HepG2 (cell line): ENCODE measurements around the gene FLT3LG. TPM values are rescaled to one million over a fixed set of nuclear protein-coding genes. Genes with fewer than 3 reads are reported as not detected.

ENCODE experiments used
- ELF4 ChIP-seq: sonication (generic); formaldehyde crosslinking; IDR thresholded peaks from 2 replicates; pipeline ENCODE4 v1.5.0; 2020; ENCODE audit warnings: missing genetic modification reagents, mild to moderate bottlenecking, moderate library complexity, borderline replicate concordance
- ISX ChIP-seq: sonication (generic); formaldehyde crosslinking; conservative IDR thresholded peaks from 2 replicates; pipeline ENCODE4 v1.5.0; 2020; ENCODE audit warnings: missing genetic modification reagents
- NR3C1 ChIP-seq: sonication (generic); formaldehyde crosslinking; IDR thresholded peaks from 2 replicates; pipeline ENCODE4 v1.4.0; 2020; ENCODE audit warnings: missing genetic modification reagents
- PTBP1 ChIP-seq: fragments of 200-400 bp; formaldehyde crosslinking; IDR thresholded peaks from 2 replicates; pipeline ENCODE4 v1.6.1; 2018; ENCODE audit warnings: low read length, low read depth; ENCODE audit not compliant: poor library complexity, severe bottlenecking
- SRF ChIP-seq: IDR thresholded peaks from 2 replicates; pipeline ENCODE4 v1.6.1; 2011; ENCODE audit warnings: mild to moderate bottlenecking, low read depth, low read length, moderate library complexity
- TARDBP ChIP-seq: sonication (generic); formaldehyde crosslinking; IDR thresholded peaks from 2 replicates; pipeline ENCODE4 v1.8.0; 2022; ENCODE audit warnings: mild to moderate bottlenecking, missing genetic modification reagents
- TCF7L2 ChIP-seq: IDR thresholded peaks from 2 replicates; pipeline ENCODE4 v1.6.1; 2011; ENCODE audit warnings: mild to moderate bottlenecking, low read depth, low read length, moderate library complexity
- THAP11 ChIP-seq: IDR thresholded peaks from 2 replicates; pipeline ENCODE4 v1.6.1; 2016; ENCODE audit warnings: missing biosample characterization, missing genetic modification reagents
- ZBTB1 ChIP-seq: sonication (generic); formaldehyde crosslinking; IDR thresholded peaks from 2 replicates; pipeline ENCODE4 v1.4.0; 2020; ENCODE audit warnings: missing genetic modification reagents, borderline replicate concordance
- ZNF235 ChIP-seq: sonication (generic); formaldehyde crosslinking; IDR thresholded peaks from 2 replicates; pipeline ENCODE4 v1.8.1; 2023; ENCODE audit warnings: mild to moderate bottlenecking, missing genetic modification reagents, borderline replicate concordance
- ZNF3 ChIP-seq: IDR thresholded peaks from 2 replicates; pipeline ENCODE4 v1.7.0; 2017; ENCODE audit warnings: inconsistent platforms
- ZNF549 ChIP-seq: sonication (generic); formaldehyde crosslinking; IDR thresholded peaks from 2 replicates; pipeline ENCODE4 v1.5.0; 2020; ENCODE audit warnings: missing genetic modification reagents
- ZNF598 ChIP-seq: sonication (generic); formaldehyde crosslinking; IDR thresholded peaks from 2 replicates; pipeline ENCODE4 v1.5.1; 2020; ENCODE audit warnings: mild to moderate bottlenecking, missing genetic modification reagents, borderline replicate concordance
- ZNF674 ChIP-seq: sonication (generic); formaldehyde crosslinking; IDR thresholded peaks from 2 replicates; pipeline ENCODE4 v1.5.0; 2020; ENCODE audit warnings: low read depth, mild to moderate bottlenecking, missing genetic modification reagents
- ZNF850 ChIP-seq: sonication (generic); formaldehyde crosslinking; conservative IDR thresholded peaks from 2 replicates; pipeline ENCODE4 v1.9.0; 2021; ENCODE audit warnings: mild to moderate bottlenecking, missing genetic modification reagents
- polyA plus RNA-seq, 8 experiments: library from polyadenylated mRNA; depleted of rRNA in 3 of 8; stranded (reverse) in 7 of 8; unstranded in 1 of 8; fragments of >200 nt; fragmentation: Illumina TruSeq in 4 of 8; extraction: Trizol in 4 of 8; gene quantifications; 2 replicates each; pipeline versions ENCODE4 v1.2.1 to v1.2.3, GENCODE V29; 2011 to 2016; ENCODE audit warnings: low read depth in 4 of 8, missing spikeins in 1 of 8, mixed read lengths in 1 of 8; ENCODE audit not compliant: insufficient read depth in 1 of 8
- total RNA-seq, 5 experiments: library from RNA; depleted of rRNA; stranded (reverse); fragments of >200 nt; fragmentation: Illumina TruSeq; extraction: Trizol; gene quantifications; 2 replicates each; pipeline ENCODE4 v1.2.3, GENCODE V29; 2016; ENCODE audit warnings: low read depth in 1 of 5
- TF ChIP-seq, protein P1 (sequence below): sonication (generic); formaldehyde crosslinking; IDR thresholded peaks from 2 replicates; pipeline ENCODE4 v1.4.0; 2020; ENCODE audit warnings: low read depth, missing genetic modification reagents
- TF ChIP-seq, protein P2 (sequence below): IDR thresholded peaks from 2 replicates; pipeline ENCODE4 v1.6.1; 2016; ENCODE audit warnings: low read depth, missing genetic modification reagents, missing compliant biosample characterization
- TF ChIP-seq, protein P3 (sequence below): sonication (generic); formaldehyde crosslinking; IDR thresholded peaks from 2 replicates; pipeline ENCODE4 v1.4.0; 2020; ENCODE audit warnings: missing genetic modification reagents

Gene FLT3LG
- total and polyA plus RNA-seq, 2 of the 13 experiments (the other 11 are each of a cell fraction or from before 2014, with no cell fraction given) = 1.5 to 2.6 TPM

DNA sequence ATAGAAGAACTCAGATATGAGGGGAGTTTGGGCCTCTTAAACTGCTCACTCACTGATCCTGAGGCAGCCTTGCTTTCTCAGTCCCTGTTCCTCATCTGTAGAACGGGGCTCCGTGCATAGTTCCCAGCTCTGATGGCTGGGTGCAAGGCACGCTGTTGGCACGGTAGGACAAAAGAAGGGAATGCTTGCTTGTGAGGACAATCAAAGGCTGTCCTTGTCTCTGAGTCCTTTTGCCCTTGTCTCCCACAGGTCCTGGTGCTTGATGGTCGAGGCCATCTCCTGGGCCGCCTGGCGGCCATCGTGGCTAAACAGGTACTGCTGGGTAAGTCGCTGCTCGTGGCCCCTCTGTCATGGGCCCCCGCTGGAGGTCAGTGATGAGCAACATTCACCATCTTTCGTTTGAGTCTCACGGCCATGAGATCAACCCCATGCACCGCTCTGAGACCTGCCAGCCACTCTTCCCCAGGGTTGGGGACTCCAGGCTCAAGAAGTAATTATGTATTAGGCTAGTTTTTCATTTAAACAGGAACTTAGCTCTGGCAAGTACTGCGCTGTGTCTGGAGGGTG, 15.7 kb downstream of the FLT3LG start (continued):
- TF ChIP-seq ZBTB1 (CRISPR knock-in tag) = no peak
- no peak for TF ChIP-seq ZNF598 (CRISPR knock-in tag)
- TF ChIP-seq, protein P1, sequence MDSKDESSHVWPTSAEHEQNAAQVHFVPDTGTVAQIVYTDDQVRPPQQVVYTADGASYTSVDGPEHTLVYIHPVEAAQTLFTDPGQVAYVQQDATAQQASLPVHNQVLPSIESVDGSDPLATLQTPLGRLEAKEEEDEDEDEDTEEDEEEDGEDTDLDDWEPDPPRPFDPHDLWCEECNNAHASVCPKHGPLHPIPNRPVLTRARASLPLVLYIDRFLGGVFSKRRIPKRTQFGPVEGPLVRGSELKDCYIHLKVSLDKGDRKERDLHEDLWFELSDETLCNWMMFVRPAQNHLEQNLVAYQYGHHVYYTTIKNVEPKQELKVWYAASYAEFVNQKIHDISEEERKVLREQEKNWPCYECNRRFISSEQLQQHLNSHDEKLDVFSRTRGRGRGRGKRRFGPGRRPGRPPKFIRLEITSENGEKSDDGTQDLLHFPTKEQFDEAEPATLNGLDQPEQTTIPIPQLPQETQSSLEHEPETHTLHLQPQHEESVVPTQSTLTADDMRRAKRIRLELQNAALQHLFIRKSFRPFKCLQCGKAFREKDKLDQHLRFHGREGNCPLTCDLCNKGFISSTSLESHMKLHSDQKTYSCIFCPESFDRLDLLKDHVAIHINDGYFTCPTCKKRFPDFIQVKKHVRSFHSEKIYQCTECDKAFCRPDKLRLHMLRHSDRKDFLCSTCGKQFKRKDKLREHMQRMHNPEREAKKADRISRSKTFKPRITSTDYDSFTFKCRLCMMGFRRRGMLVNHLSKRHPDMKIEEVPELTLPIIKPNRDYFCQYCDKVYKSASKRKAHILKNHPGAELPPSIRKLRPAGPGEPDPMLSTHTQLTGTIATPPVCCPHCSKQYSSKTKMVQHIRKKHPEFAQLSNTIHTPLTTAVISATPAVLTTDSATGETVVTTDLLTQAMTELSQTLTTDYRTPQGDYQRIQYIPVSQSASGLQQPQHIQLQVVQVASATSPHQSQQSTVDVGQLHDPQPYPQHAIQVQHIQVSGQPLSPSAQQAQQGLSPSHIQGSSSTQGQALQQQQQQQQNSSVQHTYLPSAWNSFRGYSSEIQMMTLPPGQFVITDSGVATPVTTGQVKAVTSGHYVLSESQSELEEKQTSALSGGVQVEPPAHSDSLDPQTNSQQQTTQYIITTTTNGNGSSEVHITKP (CRISPR knock-in tag) = no peak
- no peak for TF ChIP-seq ZNF674 (CRISPR knock-in tag)
- TF ChIP-seq THAP11 = no peak
- no peak for TF ChIP-seq ZNF3 (CRISPR knock-in tag)
- TF ChIP-seq NR3C1 (CRISPR knock-in tag) = no peak
- TF ChIP-seq, protein P2, sequence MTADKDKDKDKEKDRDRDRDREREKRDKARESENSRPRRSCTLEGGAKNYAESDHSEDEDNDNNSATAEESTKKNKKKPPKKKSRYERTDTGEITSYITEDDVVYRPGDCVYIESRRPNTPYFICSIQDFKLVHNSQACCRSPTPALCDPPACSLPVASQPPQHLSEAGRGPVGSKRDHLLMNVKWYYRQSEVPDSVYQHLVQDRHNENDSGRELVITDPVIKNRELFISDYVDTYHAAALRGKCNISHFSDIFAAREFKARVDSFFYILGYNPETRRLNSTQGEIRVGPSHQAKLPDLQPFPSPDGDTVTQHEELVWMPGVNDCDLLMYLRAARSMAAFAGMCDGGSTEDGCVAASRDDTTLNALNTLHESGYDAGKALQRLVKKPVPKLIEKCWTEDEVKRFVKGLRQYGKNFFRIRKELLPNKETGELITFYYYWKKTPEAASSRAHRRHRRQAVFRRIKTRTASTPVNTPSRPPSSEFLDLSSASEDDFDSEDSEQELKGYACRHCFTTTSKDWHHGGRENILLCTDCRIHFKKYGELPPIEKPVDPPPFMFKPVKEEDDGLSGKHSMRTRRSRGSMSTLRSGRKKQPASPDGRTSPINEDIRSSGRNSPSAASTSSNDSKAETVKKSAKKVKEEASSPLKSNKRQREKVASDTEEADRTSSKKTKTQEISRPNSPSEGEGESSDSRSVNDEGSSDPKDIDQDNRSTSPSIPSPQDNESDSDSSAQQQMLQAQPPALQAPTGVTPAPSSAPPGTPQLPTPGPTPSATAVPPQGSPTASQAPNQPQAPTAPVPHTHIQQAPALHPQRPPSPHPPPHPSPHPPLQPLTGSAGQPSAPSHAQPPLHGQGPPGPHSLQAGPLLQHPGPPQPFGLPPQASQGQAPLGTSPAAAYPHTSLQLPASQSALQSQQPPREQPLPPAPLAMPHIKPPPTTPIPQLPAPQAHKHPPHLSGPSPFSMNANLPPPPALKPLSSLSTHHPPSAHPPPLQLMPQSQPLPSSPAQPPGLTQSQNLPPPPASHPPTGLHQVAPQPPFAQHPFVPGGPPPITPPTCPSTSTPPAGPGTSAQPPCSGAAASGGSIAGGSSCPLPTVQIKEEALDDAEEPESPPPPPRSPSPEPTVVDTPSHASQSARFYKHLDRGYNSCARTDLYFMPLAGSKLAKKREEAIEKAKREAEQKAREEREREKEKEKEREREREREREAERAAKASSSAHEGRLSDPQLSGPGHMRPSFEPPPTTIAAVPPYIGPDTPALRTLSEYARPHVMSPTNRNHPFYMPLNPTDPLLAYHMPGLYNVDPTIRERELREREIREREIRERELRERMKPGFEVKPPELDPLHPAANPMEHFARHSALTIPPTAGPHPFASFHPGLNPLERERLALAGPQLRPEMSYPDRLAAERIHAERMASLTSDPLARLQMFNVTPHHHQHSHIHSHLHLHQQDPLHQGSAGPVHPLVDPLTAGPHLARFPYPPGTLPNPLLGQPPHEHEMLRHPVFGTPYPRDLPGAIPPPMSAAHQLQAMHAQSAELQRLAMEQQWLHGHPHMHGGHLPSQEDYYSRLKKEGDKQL (CRISPR knock-in tag) = no peak
- TF ChIP-seq ZNF850 (CRISPR knock-in tag) = no peak
- TF ChIP-seq TARDBP (CRISPR knock-in tag) = no peak; the same call in 1 of the 2 replicates
- TF ChIP-seq ZNF549 (CRISPR knock-in tag) = no peak
- TF ChIP-seq ELF4 (CRISPR knock-in tag) = no peak
- TF ChIP-seq PTBP1 = no peak
- no peak for TF ChIP-seq TCF7L2
- no peak for TF ChIP-seq SRF
- no peak for TF ChIP-seq ISX (CRISPR knock-in tag)
- TF ChIP-seq, protein P3, sequence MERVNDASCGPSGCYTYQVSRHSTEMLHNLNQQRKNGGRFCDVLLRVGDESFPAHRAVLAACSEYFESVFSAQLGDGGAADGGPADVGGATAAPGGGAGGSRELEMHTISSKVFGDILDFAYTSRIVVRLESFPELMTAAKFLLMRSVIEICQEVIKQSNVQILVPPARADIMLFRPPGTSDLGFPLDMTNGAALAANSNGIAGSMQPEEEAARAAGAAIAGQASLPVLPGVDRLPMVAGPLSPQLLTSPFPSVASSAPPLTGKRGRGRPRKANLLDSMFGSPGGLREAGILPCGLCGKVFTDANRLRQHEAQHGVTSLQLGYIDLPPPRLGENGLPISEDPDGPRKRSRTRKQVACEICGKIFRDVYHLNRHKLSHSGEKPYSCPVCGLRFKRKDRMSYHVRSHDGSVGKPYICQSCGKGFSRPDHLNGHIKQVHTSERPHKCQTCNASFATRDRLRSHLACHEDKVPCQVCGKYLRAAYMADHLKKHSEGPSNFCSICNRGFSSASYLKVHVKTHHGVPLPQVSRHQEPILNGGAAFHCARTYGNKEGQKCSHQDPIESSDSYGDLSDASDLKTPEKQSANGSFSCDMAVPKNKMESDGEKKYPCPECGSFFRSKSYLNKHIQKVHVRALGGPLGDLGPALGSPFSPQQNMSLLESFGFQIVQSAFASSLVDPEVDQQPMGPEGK (CRISPR knock-in tag) = peak; percentile 73
- TF ChIP-seq ZNF235 (CRISPR knock-in tag) = no peak
